HG02943 (cell line): ENCODE results near the gene IHH.

Source experiments
- ATAC-seq: cut with Tn5 transposase; IDR thresholded peaks from one replicate; pipeline ENCODE4 v1.9.1; 2021; ENCODE audit warnings: mild to moderate bottlenecking, low read depth, moderate library complexity; ENCODE audit not compliant: unreplicated experiment

The IHH gene

GRCh38 chr2:219078126-219078525 is 17.4 kb upstream of the IHH start:
- no peak for ATAC-seq

- no peak for ATAC-seq
Observed at GRCh38 chr2:219076253-219076652, 15.5 kb upstream of the IHH start.

DNA sequence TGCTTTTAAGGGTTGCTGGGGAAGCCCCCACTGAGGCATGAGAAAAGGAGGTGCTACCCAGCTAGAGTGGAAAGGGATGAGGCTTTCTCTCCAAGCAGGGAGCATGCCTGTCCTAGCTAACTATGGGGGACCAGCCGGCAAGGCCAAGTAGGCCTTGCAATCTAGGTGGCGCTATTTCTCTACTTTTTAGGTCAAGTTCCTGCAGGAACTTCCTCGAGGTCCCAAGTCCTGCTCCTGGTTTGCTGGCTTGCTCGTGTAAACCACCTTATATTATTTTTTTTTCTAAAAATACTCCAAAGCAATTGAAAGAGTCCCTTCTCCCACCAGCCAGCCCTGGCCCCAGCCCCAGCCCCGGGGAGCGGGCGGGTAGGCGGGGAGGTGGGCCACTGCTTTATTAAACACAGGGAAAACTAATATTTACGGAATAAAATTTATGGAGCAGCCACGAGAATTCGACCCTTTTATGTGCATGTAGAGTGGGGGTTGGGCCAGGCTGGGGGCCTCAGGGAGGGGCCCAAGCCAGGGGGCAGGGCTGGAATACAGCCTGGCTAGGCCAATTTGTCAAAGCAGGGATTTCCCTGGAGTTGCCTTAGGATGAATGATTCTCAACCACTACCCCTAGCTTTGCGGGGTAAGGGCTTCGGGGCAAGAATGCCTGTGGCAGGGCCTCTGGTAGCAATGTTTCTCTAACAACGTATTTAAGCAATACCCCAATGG is 12.8 kb upstream of the IHH start:
- ATAC-seq: no peak

GRCh38 chr2:219072741-219073250 is 12.1 kb upstream of the IHH start:
- ATAC-seq: no peak

DNA sequence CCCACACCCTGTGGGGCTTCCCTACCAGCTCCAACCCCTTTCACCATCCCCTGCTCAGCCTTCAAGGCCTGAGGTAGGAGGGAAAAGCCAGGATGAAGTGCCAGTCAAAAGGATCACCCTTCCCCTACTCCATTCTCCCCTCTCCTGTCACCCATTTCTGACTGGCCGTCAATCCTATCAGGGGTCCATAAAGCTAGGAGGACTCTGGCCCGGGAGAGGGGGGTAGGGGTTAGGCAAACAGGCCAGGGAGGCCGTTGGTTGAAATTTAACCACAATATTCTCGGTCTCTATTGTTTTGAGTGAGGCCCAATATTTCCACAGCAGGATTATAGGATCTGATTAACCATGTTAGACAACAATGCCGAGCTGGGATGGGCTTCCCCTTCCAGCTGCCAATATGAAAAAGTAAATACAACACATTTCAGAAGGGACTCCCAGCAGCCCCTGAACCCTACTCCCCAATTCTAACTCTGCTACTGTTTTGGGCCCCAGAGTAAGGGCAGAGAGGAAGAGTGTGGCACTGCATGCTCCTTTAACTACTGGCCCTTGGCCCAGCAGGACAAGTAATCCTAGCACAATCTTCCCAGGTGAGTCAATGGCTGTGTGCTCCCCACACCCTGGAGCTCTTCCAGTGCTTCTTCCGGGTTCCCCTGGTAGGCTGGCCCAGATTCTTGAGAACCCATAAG is 10.6 kb upstream of the IHH start:
- no peak for ATAC-seq

DNA sequence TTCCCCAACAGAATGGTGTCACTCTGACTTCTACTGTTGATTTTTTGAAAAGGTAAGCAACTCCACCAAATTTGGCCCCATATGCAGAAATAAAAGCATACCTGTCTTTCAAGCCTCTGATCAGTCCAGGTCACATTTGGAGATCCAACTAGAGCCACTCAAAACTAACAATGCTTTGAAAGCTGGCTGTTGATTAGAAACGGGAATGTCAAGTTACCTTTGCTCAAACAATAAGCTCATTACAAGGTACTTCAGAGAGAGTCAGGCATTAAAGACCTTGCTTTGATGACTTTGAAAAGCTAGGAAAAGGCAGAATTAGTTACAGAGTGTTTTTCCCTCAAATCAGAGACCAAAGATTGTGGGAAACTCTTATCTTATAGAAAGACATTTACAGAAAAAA is 4.8 kb upstream of the IHH start:
- no peak for ATAC-seq

DNA sequence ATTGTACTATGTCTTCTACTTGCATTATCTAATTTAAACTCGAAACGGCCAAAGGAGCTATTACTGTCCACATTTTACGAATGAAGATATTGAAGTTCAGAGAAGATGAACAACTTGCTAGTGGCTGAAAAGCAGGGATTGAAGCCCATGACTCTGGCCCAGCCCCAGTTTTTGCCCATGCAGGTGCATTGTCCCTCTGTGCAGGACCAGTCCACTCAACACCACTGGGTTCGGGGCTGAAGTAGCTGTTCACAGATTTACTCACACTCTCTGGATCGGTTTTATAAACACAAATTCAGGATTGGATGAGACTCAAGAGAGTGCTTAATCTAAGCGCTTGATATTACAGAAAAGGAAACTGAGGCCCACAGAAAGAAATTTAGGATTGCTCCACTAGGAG is 1.4 kb upstream of the IHH start:
- no peak for ATAC-seq

GRCh38 chr2:219059725-219060682 is 717 bp downstream of the IHH start:
- ATAC-seq: no peak

DNA sequence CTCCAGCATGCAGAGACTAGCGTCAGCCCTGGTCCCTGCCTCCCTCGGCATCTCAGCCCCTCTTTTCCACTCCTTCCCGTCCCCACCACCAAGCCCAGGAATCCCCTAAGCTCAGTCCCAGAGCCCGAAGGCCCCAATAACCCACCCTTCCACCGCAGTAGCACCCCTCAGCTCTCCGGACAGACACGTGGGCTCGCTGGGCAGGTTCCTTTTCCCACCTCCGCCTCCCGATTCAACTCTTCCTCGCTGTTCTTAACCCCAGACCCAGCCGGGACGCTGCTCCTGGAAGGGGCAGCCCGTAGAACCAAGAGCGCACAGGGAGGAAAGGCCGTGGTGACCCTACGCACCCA is 1.4 kb downstream of the IHH start:
- ATAC-seq: no peak

DNA sequence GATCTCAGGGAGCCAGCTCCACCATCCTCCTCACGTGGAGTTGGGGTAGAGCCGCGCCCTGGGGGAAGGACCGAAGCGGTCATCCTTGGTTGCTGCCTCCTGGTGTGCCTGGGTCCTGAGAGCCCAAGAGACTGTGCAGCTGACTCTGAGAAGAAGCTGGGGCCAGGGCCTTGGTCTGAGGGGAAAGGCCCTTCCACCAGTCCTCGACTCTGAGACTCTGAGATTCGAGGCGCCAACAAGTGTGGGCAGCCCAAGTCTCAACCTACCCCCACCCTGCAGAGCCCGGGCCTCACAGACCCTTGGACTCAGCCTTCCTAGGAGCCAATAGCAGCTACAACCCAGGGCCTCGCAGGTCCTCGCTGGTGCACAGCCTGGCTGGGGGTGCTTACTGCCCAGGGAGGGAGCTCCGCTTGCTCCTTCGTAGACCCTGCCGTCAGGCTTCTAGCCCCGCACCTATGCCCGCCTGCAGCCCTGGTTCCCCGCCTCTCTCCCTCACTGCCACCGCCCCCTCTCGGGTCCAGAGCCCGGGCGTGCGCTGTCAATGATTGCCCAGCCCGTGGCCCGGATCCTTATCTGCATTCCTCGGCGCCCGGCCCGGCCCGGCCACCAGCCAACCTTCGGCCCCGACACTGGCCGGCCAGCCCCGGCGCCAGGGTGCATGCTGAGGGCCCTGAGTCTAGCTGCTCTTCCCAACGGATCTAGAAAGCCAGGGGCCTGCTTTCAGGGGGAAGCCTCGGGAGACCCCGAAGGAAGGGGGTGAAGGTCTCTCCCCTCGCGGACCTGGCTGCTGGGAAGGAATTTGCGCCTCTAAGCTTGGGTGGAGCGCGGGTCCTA is 2.0 kb downstream of the IHH start:
- no peak for ATAC-seq

DNA sequence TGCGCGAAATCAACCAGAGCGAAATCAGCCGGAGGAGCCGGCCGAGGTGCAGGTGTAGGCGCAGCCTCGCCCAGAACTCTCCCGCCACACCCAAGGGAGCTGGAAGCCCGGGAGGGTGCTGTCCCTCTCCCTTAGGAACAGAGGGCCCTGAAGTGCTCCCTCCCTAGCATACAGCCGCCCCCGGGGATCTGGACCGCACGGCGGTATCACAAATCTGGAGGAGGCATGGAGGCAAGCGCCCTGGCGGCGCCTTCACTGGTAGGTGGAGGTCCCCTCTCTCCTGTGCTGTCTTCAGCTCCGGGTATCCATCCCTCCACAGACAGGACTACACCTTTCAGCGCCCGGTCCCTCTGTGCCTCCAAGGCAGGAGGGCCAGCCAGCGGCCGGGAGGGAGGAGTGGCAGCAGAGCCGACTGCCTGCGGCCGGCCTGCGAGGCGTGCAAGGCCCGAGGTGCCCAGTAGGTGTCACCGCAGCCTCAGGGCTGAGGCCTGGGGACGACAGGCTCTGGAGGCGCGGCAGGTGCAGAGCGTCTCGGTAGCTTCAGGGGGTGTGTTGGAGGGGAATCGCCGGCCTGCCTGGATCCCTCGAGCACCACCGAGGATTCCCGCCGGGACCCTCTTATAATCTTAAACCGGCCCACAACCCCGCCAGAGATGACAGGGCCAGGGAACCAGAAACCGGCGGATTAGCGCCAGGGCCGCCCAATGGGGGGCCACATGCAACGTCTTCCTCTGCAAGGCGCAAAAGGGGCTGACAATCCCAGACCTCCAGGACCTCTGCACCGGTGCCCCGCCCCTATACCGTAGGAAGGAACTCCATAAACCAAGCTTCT is 2.8 kb downstream of the IHH start:
- ATAC-seq: peak; percentile 65

- no peak for ATAC-seq
Observed at GRCh38 chr2:219056896-219057708, 3.6 kb downstream of the IHH start.

DNA sequence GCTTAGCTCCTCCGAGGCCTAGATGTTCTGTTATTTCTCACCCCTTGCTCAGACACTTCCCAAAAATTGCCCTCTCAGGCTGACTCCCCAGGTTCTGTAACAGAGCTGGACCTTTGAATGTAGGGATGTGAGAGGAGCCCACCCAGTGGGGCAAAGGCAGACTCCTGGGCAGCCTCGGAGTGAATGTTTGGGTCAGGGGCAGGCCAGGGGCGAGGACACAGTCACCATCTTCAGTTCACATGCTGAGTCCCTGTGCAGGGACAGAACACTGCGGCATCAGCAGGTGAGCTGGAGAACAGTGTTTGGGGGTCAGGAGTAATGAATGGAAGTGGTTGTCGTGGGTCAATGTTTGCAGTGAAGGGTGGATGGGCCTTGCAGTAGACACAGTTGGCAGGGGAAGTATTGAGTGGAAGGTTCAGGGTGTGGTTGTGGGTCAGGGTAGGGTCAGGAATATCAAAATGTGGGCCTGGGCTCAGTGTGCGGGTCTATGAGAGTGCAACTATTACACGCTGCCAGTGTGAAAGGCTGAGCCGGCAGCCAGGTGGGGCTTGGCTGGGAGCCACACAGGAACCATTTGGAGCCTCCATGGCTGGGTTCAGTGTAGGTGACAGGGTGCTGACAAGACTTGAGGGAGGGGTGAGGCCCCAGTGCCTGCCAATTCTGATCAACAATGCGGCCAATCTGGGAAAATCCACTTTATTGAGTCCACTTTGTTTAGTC is 4.4 kb downstream of the IHH start:
- no peak for ATAC-seq

GRCh38 chr2:219054956-219055903 is 5.5 kb downstream of the IHH start:
- no peak for ATAC-seq

- no peak for ATAC-seq
Observed at GRCh38 chr2:219049282-219049681, 11.4 kb downstream of the IHH start.

DNA sequence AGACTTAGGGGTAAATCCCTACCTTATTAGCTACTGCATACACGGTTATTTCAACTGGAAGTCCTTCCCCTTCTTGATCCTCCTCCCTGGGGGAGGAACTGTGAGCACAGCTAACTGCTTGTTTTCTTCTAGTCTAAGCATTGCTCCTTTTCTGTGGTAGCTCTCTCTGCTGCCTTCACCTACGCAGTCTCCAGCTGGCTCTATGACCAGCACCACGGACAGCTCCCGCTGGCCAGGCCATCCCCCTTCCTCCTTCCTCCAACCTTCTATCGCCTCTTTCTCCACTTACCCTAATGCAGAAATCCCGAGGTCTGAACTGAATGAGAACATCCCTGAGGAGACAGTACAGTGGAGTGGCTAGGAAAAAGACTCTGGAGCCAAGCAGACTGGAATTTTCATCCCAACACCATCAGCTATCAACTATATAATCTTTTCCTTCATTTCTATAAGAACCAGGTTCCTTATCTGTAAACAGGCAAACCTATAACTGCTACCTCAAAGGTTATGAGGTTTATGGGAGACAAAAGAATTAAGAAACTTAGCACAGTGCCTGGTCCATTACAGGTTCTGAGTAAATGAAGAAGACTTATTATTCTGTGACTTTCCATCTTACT is 14.7 kb downstream of the IHH start:
- ATAC-seq: no peak
